ENCODE data around the gene FOXA2.

The FOXA2 gene

GRCh38 chr20:22542427-22542826 lies 41.9 kb downstream of the FOXA2 start:
- no peak for TF ChIP-seq CTCF (IDR thresholded peaks at IDR 0.05; ENCODE audit: borderline replicate concordance, insufficient read depth, low read depth, low read length)
- no peak overlapping the region for H3K4me3 ChIP-seq (ENCODE audit: low read depth, low read length)

GRCh38 chr20:22540832-22541231 lies 43.5 kb downstream of the FOXA2 start:
- no peak overlapping the region for H3K4me3 ChIP-seq (ENCODE audit: low read depth, low read length)
- TF ChIP-seq CTCF (IDR thresholded peaks at IDR 0.05; ENCODE audit: borderline replicate concordance, insufficient read depth, low read depth, low read length) = no peak

GRCh38 chr20:22536956-22537756 lies 47.2 kb downstream of the FOXA2 start:
- no peak for TF ChIP-seq CTCF (IDR thresholded peaks at IDR 0.05; ENCODE audit: borderline replicate concordance, insufficient read depth, low read depth, low read length)
- no peak overlapping the region for H3K4me3 ChIP-seq (ENCODE audit: low read depth, low read length)

- H3K4me3 ChIP-seq (ENCODE audit: low read depth, low read length) = no peak overlapping the region
- no peak for TF ChIP-seq CTCF (IDR thresholded peaks at IDR 0.05; ENCODE audit: borderline replicate concordance, insufficient read depth, low read depth, low read length)
These were observed 48.1 kb downstream of the FOXA2 start for GRCh38 chr20:22536141-22536828.

GRCh38 chr20:22535483-22535882 lies 48.9 kb downstream of the FOXA2 start:
- no peak overlapping the region for H3K4me3 ChIP-seq (ENCODE audit: low read depth, low read length)
- TF ChIP-seq CTCF (IDR thresholded peaks at IDR 0.05; ENCODE audit: borderline replicate concordance, insufficient read depth, low read depth, low read length) = no peak

- TF ChIP-seq CTCF (IDR thresholded peaks at IDR 0.05; ENCODE audit: borderline replicate concordance, insufficient read depth, low read depth, low read length) = no peak
- no peak overlapping the region for H3K4me3 ChIP-seq (ENCODE audit: low read depth, low read length)
These were observed 50.3 kb downstream of the FOXA2 start for GRCh38 chr20:22533823-22534751.
